Erythroblast (primary cell): ENCODE results near the gene STX8.

Source experiments
- DNase-seq, 2 experiments: peaks; one replicate each; lab custom pipeline; 2025; lab: John Stamatoyannopoulos, UW
- GATA1 ChIP-seq: IDR thresholded peaks from 2 replicates; pipeline ENCODE4 v1.6.1; 2011; ENCODE audit warnings: low read depth, mild to moderate bottlenecking, control low read depth, low read length, moderate library complexity
- POLR2A ChIP-seq: IDR thresholded peaks from 2 replicates; pipeline ENCODE4 v1.6.1; 2011; ENCODE audit warnings: mild to moderate bottlenecking, low read length

The STX8 gene

GRCh38 chr17:9432934-9433421 lies 142.6 kb downstream of the STX8 start:
- TF ChIP-seq GATA1 (no peak), POLR2A (no peak)
- no peak for DNase-seq

GRCh38 chr17:9432134-9432885 lies 143.3 kb downstream of the STX8 start:
- TF ChIP-seq POLR2A = no peak
- no peak for DNase-seq

- no peak for DNase-seq
- no peak for TF ChIP-seq POLR2A
- no peak for TF ChIP-seq GATA1
Observed at GRCh38 chr17:9431620-9432019, 144.0 kb downstream of the STX8 start.

- no peak for DNase-seq
Observed at GRCh38 chr17:9427465-9428315, 147.9 kb downstream of the STX8 start.

GRCh38 chr17:9424071-9424640 lies 151.5 kb downstream of the STX8 start:
- no peak for DNase-seq
- no peak for TF ChIP-seq GATA1
- no peak for TF ChIP-seq POLR2A

More at GRCh38 chr17:9427465-9428315, 147.9 kb downstream of the STX8 start:
- TF ChIP-seq GATA1 = no peak
- TF ChIP-seq POLR2A = no peak

- TF ChIP-seq POLR2A (no peak), GATA1 (no peak)
- no peak for DNase-seq
Observed at GRCh38 chr17:9421525-9421924, 154.1 kb downstream of the STX8 start.

- TF ChIP-seq POLR2A (no peak), GATA1 (no peak)
- DNase-seq = no peak
Observed at GRCh38 chr17:9419932-9420453, 155.6 kb downstream of the STX8 start.

GRCh38 chr17:9414471-9414870 lies 161.1 kb downstream of the STX8 start:
- no peak for DNase-seq
- TF ChIP-seq GATA1 (no peak), POLR2A (no peak)

- TF ChIP-seq POLR2A = no peak
- no peak for TF ChIP-seq GATA1
- no peak for DNase-seq
Observed at GRCh38 chr17:9410737-9411136, 164.9 kb downstream of the STX8 start.

- no peak for TF ChIP-seq POLR2A
- no peak for TF ChIP-seq GATA1
- DNase-seq = no peak
Observed at GRCh38 chr17:9410301-9410700, 165.3 kb downstream of the STX8 start.

GRCh38 chr17:9409878-9410277 lies 165.7 kb downstream of the STX8 start:
- DNase-seq = no peak
- no peak for TF ChIP-seq GATA1
- no peak for TF ChIP-seq POLR2A

GRCh38 chr17:9408868-9409829 lies 166.5 kb downstream of the STX8 start:
- DNase-seq = no peak
- TF ChIP-seq GATA1 = no peak
- no peak for TF ChIP-seq POLR2A
